PC-9 (cell line): ENCODE data around the gene CYP27C1. TPM values are rescaled to one million over a fixed set of nuclear protein-coding genes. Genes with fewer than 3 reads are reported as not detected.

Experiments
- BruUV-seq: library from RNA; stranded (reverse); fragments of 400-500 nt; replicated peaks from 2 replicates; lab custom pipeline; 2021; lab: Mats Ljungman, UMichigan
- CTCF ChIA-PET: fragments of 300-600 bp; sonication (Branson Sonifier 250); formaldehyde crosslinking; loops from one replicate; lab custom pipeline; 2022; ENCODE audit warnings: antibody characterized with exemption; lab: Charles Lee
- POLR2A ChIA-PET: fragments of 300-600 bp; sonication (Branson Sonifier 250); formaldehyde crosslinking; loops from one replicate; lab custom pipeline; 2022; ENCODE audit warnings: antibody characterized with exemption; ENCODE audit not compliant: unreplicated experiment; lab: Charles Lee
- DNase-seq, 2 experiments: peaks; one replicate each; pipeline versions ENCODE4 v3.0.0 to v3.0.0-alpha.2; 2015 to 2022; ENCODE audit warnings: mixed read lengths in 1 of 2
- H2AFZ ChIP-seq: fragments of 200-600 bp; sonication (generic); 2 replicates; pipeline ENCODE4 v1.8.1; 2017; ENCODE audit warnings: antibody characterized with exemption
- H3F3A ChIP-seq: fragments of 200-600 bp; sonication (generic); 2 replicates; pipeline ENCODE4 v1.8.1; 2017; ENCODE audit warnings: antibody characterized with exemption, mild to moderate bottlenecking, low read depth; ENCODE audit not compliant: insufficient read depth
- H3K27ac ChIP-seq: fragments of 200-600 bp; sonication (generic); 2 replicates; pipeline ENCODE4 v1.6.1; 2016; ENCODE audit warnings: mixed run types
- H3K27me3 ChIP-seq: fragments of 200-600 bp; sonication (generic); 2 replicates; pipeline ENCODE4 v1.6.1; 2016; ENCODE audit warnings: low read depth, mixed run types; ENCODE audit not compliant: insufficient read depth
- H3K36me3 ChIP-seq: fragments of 200-600 bp; sonication (generic); 2 replicates; pipeline ENCODE4 v1.6.1; 2016; ENCODE audit warnings: low read depth, mixed run types
- H3K4me1 ChIP-seq: fragments of 200-600 bp; sonication (generic); replicated peaks from 2 replicates; pipeline ENCODE4 v1.6.1; 2016; ENCODE audit warnings: mixed run types; ENCODE audit not compliant: insufficient read depth
- H3K4me2 ChIP-seq: fragments of 200-600 bp; sonication (generic); 2 replicates; pipeline ENCODE4 v1.6.1; 2017; ENCODE audit warnings: mixed run types
- H3K4me3 ChIP-seq: fragments of 200-600 bp; sonication (generic); 2 replicates; pipeline ENCODE4 v1.6.1; 2016; ENCODE audit warnings: mixed run types
- H3K79me2 ChIP-seq: fragments of 200-600 bp; sonication (generic); 2 replicates; pipeline ENCODE4 v1.6.1; 2017; ENCODE audit warnings: low read depth, mixed run types
- H3K9me2 ChIP-seq: fragments of 200-600 bp; sonication (generic); 2 replicates; pipeline ENCODE4 v1.8.1; 2017; ENCODE audit warnings: mild to moderate bottlenecking; ENCODE audit not compliant: insufficient read depth
- H3K9me3 ChIP-seq: fragments of 200-600 bp; sonication (generic); 2 replicates; pipeline ENCODE4 v1.8.1; 2016; ENCODE audit warnings: low read depth; ENCODE audit not compliant: insufficient read depth
- H4K20me1 ChIP-seq: fragments of 200-600 bp; sonication (generic); 2 replicates; pipeline ENCODE4 v1.8.1; 2017; ENCODE audit not compliant: insufficient read depth
- CTCF ChIP-seq: fragments of 200-600 bp; sonication (generic); conservative IDR thresholded peaks from 2 replicates; pipeline ENCODE4 v1.6.1; 2017; ENCODE audit warnings: mixed run types, antibody characterized with exemption, mild to moderate bottlenecking, moderate library complexity
- EZH2 ChIP-seq: fragments of 200-600 bp; sonication (generic); IDR thresholded peaks from 2 replicates; pipeline ENCODE4 v1.8.0; 2017; ENCODE audit warnings: antibody characterized with exemption, low read depth
- intact Hi-C: fragments of 100-400 bp; cut with micrococcal nuclease; formaldehyde crosslinking; loops from one replicate; pipeline ENCODE4 v1.10.0; 2022; ENCODE audit not compliant: unreplicated experiment
- total RNA-seq: library from RNA; stranded (reverse); gene quantifications from 2 replicates; pipeline ENCODE4 v1.2.3, GENCODE V29; 2021

CYP27C1 gene
- total RNA-seq, 1 experiment from 2014 or later, result 0.94 TPM

GRCh38 chr2:127235082-127235702 is 15.1 kb upstream of the CYP27C1 start:
- no peaks in the 10 kb centered on the region for H3K36me3 ChIP-seq
- no peak overlapping the region for H2AFZ ChIP-seq
- no peaks in the 10 kb centered on the region for H4K20me1 ChIP-seq
- H3K9me2 ChIP-seq, result no peaks in the 10 kb centered on the region
- no peak overlapping the region for H3K4me3 ChIP-seq
- POLR2A ChIA-PET, result no interaction called here
- BruUV-seq, result no TSS peak
- no peak overlapping the region for H3K27ac ChIP-seq
- peaks cover 19% of the 10 kb centered on the region for H3K9me3 ChIP-seq
- CTCF ChIA-PET, result interaction anchor here (0.6 kb wide), 1 partner anchor 140 kb away, joined by 3 read pairs; no protein-coding TSS in a partner anchor
- no peak overlapping the region for H3K4me2 ChIP-seq
- no peaks in the 10 kb centered on the region for H3K4me1 ChIP-seq
- no peak for DNase-seq
- 0 out of 2 replicates have a peak, but pooled peaks cover 3% of the 10 kb centered on the region for H3F3A ChIP-seq
- no peaks in the 10 kb centered on the region for H3K79me2 ChIP-seq
- TF ChIP-seq CTCF (no peak), EZH2 (no peak)
- intact Hi-C loops, result no loop called here
- H3K27me3 ChIP-seq, result no peaks in the 10 kb centered on the region

- ChIA-PET POLR2A (no interaction called here), CTCF (no interaction called here)
- Histone ChIP-seq H4K20me1 (no peaks in the 10 kb centered on the region), H3K27ac (no peak overlapping the region), H3K27me3 (no peaks in the 10 kb centered on the region), H3K36me3 (no peaks in the 10 kb centered on the region), H3K79me2 (no peaks in the 10 kb centered on the region), H3K4me2 (no peak overlapping the region), H3K4me3 (no peak overlapping the region), H3K9me2 (no peaks in the 10 kb centered on the region), H3K4me1 (no peaks in the 10 kb centered on the region), H3K9me3 (peaks cover 16% of the 10 kb centered on the region), H3F3A (0 out of 2 replicates have a peak, but pooled peaks cover 3% of the 10 kb centered on the region), H2AFZ (no peak overlapping the region)
- DNase-seq, result no peak
- intact Hi-C loops, result no loop called here
- no TSS peak for BruUV-seq
- TF ChIP-seq EZH2 (no peak), CTCF (no peak)
Observed at GRCh38 chr2:127233710-127234109, 13.6 kb upstream of the CYP27C1 start.

- TF ChIP-seq CTCF, result no peak
- no peak for TF ChIP-seq EZH2
- Histone ChIP-seq H3K4me1 (peaks cover 18% of the 10 kb centered on the region), H2AFZ (no peak overlapping the region), H3K27me3 (no peaks in the 10 kb centered on the region), H3K9me3 (peaks cover 3% of the 10 kb centered on the region; the same call in 1 of the 2 replicates), H4K20me1 (no peaks in the 10 kb centered on the region), H3K4me3 (no peak overlapping the region), H3K27ac (no peak overlapping the region), H3F3A (peaks cover 21% of the 10 kb centered on the region), H3K36me3 (no peaks in the 10 kb centered on the region), H3K9me2 (no peaks in the 10 kb centered on the region), H3K4me2 (no peak overlapping the region), H3K79me2 (no peaks in the 10 kb centered on the region)
- no TSS peak for BruUV-seq
- ChIA-PET POLR2A (no interaction called here), CTCF (no interaction called here)
- intact Hi-C loops, result no loop called here
- DNase-seq, result no peak
Observed at GRCh38 chr2:127231130-127231865, 11.2 kb upstream of the CYP27C1 start.
